Activated effector memory CD4-positive, alpha-beta T cell treated with anti-CD3 and anti-CD28 coated beads, Interleukin-2, amount 50 U/mL, for 16 hours (primary cell): ENCODE measurements around the gene FBXL13.
A peak's percentile ranks its signal among the peaks of the same experiment; 100 is the strongest.
"Not testable (repeated sequence)": the region's sequence is repeated elsewhere in the genome, so short reads cannot be mapped to it uniquely, and the experiment has no call there.

Experiments
- DNase-seq: peaks from one replicate; pipeline ENCODE4 v3.0.0-alpha.2; 2020

The FBXL13 gene

GRCh38 chr7:103074519-103075336, at the start of gene FBXL13, which contains the start of gene ARMC10:
Gene FBXL13 (minus strand): TSS chr7:103074796.
Gene ARMC10 (plus strand): TSS chr7:103075140. CDS start chr7:103075273, 133 bp downstream.
- peak; percentile 96 for DNase-seq

DNA sequence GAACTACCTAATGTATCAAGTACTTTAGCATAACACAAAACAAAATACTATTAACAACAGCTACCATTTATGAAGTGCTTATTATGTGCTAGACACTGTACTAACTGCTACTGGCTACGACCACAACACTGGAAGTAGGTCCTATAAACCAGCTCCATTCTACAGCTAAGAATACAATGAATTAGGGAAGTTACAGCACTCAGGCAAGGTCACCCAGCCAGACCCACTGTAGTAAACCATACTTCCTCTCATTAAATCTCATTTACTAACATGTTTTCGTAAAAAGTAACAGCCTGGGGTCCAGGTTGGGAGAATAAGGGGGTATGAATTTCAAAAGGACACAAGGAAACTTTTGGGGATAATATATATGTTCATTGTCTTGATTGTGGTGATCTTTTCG, 48.9 kb upstream of the FBXL13 start:
- no peak for DNase-seq

DNA sequence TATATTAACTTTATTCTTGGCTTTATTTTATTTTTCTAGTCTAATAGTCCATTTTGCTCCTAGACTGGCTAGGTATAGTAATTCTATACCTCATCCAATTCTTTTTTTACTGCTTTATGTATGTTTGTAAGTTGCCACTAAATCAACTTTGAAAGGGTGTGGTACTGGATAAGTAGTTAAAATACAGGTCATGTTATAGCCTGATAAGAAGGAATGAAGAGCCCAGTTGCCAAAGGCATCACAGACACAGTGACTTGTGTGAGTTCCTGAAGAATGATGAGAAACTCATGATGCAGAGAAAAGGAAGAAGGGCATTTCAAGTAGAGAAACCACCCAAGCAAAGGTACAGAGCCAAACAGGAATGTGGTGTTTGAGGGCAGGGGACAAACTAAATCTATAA, 47.0 kb upstream of the FBXL13 start:
- DNase-seq: no peak

GRCh38 chr7:103120362-103120761, 45.8 kb upstream of the FBXL13 start:
- no peak for DNase-seq

DNA sequence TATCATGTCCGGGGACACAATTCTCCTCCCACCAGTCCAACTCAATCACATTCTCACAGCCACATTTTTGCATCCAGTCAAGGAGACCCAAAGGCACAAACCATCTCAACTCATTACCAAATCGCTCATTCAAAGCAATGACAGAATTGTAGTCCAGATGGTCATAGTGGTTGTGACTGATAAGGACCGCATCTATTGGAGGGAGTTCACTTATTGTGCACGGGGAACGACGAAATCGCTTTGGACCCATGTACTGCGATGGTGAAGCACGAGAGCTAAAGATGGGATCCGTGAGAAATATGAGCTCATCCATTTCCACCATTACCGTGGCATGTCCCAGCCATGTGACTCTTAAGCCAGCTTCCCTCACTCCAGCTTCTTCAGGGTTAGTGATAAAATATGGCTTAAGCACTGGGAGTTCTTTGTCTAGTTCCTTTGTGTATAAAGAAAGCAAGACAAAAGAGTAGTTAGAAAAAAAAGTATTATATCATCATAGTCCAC, 45.2 kb upstream of the FBXL13 start:
- no peak for DNase-seq

DNA sequence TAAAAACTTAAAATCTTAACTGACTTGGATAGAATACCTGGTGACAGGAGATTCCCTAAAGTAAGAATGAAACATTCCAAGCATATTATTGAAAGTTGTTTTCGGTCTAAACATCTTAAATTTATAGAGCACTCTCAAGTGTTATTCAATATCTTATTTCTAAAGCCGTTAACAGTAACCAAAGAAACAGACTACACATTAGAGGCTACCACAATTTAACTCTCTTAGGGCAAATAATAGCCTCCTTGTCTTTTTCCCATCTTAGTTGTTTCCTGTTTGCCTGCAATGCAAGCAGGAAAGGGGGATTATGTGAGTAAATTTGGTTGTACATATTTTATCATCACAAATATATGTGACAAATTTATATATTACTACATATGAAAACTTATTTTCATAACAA, 42.9 kb upstream of the FBXL13 start:
- DNase-seq: no peak

DNA sequence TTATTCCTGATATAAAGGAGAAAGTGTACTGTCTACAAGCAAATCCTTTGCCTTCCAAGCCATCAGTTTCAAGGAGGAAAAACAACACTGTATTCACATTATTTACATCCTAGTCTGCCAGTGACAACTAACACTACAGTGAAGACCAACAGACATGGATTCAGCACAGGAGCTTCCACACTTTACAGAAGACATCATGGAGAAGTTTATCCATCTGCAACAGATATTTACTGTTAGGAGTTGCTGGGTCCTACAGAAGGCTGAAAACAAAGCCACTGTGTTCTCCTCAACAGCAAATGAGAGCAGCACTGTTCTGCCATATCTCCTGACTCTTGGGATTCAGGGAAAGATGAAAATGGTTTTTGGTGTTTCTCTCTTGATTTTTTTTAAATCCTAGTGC, 42.4 kb upstream of the FBXL13 start:
- no peak for DNase-seq

DNA sequence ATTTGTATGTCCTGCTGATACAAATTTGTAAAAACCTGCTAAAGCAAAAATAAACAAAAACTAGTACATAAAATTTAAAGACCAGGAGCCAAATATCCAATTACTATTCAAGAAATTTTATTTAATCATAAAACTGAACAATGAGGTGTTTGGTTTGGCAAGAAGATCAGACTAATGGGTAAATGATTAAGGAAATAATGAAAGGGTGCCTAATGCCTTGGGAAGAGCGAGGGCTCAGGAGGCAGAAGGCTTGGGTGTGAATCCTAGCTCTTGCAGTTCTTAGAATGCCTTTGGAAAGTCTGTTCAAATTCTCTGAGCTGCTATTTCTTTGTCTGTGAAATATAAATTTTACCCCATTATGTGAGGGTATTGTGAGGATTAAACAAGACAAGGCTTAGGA, 41.9 kb upstream of the FBXL13 start:
- no peak for DNase-seq

- DNase-seq: no peak
Measured at GRCh38 chr7:103115771-103116170, 41.2 kb upstream of the FBXL13 start.

- no peak for DNase-seq
Measured at GRCh38 chr7:103114576-103115008, 40.0 kb upstream of the FBXL13 start.

GRCh38 chr7:103113164-103113563, 38.6 kb upstream of the FBXL13 start:
- no peak for DNase-seq

DNA sequence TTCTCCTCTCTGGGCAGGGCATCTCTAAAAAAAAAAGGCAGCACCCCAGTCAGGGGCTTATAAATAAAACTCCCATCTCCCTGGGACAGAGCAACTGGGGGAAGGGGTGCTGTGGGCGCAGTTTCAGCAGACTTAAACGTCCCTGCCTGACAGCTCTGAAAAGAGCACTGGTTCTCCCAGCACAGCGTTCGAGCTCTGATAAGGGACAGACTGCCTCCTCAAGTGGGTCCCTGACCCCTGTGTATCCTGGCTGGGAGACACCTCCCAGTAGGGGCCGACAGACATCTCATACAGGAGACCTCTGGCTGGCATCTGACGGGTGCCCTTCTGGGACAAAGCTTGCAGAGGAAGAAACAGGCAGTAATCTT, 32.1 kb upstream of the FBXL13 start:
- DNase-seq: not testable (repeated sequence)

- no peak for DNase-seq
Measured at GRCh38 chr7:103106005-103106702, 31.6 kb upstream of the FBXL13 start.

GRCh38 chr7:103101543-103101942, 26.9 kb upstream of the FBXL13 start:
- DNase-seq: no peak

DNA sequence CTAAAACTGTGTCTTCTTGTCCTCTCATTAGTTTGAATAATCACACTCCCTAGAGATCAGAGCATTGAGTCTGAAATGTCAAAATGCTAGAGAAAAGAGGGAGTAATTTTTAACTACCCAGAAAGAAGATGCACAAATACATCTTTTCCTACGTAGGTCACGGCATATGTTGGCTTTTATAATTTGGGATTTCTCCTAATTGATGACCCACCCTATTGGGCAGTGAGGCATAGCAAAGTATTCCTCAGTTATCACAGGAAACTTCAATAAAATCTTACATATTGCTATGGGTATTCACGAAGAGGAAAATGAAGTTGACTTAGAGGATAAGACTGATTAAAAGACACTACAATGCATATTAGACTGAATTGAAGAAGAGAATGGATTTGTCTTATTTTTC, 25.8 kb upstream of the FBXL13 start:
- no peak for DNase-seq

GRCh38 chr7:103097041-103097440, 22.4 kb upstream of the FBXL13 start:
- DNase-seq: no peak

DNA sequence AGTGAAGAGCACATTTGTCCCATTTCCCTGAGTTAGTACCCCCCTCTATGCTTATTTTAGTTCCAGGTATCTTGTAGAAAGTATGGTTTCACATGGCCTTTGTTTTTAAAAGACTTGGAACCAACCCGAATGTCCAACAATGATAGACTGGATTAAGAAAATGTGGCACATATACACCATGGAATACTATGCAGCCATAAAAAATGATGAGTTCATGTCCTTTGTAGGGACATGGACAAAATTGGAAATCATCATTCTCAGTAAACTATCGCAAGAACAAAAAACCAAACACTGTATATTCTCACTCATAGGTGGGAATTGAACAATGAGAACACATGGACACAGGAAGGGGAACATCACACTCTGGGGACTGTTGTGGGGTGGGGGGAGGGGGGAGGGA, 21.0 kb upstream of the FBXL13 start:
- DNase-seq: not testable (repeated sequence)

GRCh38 chr7:103094102-103094501, 19.5 kb upstream of the FBXL13 start:
- no peak for DNase-seq

- DNase-seq: no peak
Measured at GRCh38 chr7:103093429-103093828, 18.8 kb upstream of the FBXL13 start.

- not testable (repeated sequence) for DNase-seq
Measured at GRCh38 chr7:103092321-103092720, 17.7 kb upstream of the FBXL13 start.

DNA sequence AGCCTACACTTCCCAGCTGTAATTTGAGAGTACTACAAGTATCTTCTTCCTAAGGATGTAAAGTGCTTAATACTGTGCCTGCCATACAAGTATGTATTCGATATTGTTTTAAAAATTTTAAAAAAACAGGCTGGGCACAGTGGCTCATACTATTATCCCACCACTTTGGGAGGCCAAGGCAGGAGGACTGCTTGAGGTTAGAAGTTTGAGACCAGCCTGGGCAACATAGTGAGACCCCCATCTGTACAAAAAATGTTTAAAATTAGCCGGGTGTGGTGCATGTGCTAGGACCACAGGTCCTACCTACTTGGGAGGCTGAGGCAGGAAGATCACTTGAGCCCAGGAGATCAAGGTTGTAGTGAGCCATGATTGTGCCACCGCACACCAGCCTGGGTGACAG, 8.6 kb upstream of the FBXL13 start:
- DNase-seq: no peak

DNA sequence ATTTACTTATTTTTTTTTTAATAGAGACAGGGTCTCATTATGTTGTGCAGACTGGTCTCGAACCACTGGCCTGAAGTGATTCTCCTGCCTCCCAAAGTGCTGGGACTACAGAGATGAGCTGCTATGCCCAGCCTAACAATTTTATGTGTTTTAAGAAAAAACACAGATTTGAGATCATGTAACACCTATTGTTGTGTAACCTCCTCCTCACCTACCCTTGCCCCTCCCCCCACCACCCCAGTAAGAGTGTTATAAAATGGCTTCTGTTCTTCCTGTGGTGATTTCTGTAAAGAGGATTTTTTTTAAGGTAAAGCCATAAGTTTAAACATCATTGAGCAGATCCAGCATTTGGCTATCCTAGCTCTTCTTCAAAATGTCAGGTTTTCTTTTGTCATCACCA, 7.9 kb upstream of the FBXL13 start:
- DNase-seq: no peak

DNA sequence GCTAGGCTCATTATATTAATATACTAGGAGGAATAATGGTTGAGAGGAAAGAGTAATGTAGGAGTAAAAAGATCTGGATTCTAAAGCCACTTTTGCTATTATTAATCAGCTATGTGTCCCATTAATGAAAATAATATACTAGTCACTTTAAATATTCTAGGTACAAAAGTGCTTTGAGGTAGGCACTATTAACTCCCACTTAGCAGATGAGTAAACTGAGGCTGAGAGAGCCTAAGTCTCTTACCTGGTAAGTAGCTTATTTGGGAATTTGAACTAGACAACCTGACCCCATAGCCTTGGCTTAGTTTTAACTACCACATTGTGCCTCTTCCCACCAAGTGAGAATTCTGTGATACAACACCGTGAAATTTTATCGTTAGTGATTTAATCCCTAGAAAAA, 6.3 kb upstream of the FBXL13 start:
- no peak for DNase-seq

- DNase-seq: no peak
Measured at GRCh38 chr7:103079836-103080235, 5.2 kb upstream of the FBXL13 start.
